Epithelial cell of prostate (primary cell): ENCODE results near the gene STRN4.
"Not testable (repeated sequence)": the region's sequence is repeated elsewhere in the genome, so short reads cannot be mapped to it uniquely, and the experiment has no call there.

Experiments used
- DNase-seq: peaks from one replicate; pipeline ENCODE4 v3.0.0-alpha.2; 2011; ENCODE audit warnings: low read depth, low spot score
- H3K27ac ChIP-seq: fragments of 450-650 bp; 2 replicates; pipeline ENCODE4 v1.5.1; 2017; ENCODE audit warnings: mild to moderate bottlenecking

The STRN4 gene, protein sequence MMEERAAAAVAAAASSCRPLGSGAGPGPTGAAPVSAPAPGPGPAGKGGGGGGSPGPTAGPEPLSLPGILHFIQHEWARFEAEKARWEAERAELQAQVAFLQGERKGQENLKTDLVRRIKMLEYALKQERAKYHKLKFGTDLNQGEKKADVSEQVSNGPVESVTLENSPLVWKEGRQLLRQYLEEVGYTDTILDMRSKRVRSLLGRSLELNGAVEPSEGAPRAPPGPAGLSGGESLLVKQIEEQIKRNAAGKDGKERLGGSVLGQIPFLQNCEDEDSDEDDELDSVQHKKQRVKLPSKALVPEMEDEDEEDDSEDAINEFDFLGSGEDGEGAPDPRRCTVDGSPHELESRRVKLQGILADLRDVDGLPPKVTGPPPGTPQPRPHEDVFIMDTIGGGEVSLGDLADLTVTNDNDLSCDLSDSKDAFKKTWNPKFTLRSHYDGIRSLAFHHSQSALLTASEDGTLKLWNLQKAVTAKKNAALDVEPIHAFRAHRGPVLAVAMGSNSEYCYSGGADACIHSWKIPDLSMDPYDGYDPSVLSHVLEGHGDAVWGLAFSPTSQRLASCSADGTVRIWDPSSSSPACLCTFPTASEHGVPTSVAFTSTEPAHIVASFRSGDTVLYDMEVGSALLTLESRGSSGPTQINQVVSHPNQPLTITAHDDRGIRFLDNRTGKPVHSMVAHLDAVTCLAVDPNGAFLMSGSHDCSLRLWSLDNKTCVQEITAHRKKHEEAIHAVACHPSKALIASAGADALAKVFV

DNA sequence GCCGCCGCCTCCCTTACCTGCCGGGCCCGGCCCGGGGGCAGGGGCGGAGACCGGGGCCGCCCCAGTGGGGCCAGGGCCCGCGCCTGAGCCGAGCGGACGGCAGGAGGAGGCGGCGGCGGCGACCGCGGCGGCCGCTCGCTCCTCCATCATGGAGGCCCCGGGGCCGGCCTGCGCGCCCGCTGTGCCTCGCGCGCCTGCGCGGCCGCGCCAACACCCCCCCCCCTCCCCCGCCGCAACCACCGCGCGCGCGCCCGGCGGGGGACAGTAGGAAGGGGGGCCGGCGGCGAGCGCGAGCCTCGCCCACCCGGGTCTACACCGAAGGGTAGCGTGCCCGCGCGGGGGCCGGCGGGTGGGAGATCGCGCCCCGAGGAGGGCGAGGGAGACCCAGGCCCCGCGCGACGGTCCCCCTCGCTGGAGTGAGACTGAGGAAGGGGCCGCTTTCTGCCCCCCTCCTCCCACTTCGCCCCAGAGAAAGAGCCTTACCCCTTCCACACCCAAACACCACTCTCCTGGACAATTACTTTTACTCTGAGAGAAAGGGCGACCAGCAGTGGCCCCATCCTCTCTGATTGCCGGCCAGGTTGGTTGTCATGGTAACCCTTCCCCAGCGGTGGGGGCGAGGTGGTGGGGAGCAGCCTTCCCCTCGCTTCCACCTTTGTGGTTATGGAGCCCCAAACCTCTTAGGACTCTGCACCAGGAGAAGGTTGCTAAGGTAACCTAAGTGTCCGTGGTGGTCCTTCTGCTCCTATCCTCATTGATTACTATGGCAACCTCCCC, at the start of gene STRN4:
Gene STRN4, minus strand, starts transcription at position 170 of the 777 bp plus-strand sequence. Its CDS starts 20 bp downstream, at position 150.
- no peak for DNase-seq
- H3K27ac ChIP-seq, result peak within 1 kb of the TSS; percentile 45

DNA sequence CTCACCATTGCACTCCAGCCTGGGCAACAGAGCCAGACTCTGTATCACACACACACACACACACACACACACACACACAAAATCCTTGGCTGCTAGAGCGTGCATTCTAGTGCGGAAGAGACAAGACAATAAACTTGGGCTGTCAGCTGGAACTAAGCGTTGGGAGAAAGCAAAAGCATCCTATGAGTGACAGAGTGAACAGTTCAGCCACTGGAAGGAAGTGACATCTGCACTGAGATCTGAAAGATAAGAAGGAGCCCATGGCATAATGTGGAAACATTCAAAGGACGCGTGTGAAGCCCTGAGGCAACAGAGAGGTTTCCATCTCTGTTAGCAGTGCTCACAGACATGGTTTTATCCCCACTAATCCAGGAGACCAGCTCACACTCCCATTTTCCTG, 45.7 kb upstream of the STRN4 start:
- no peak overlapping the region for H3K27ac ChIP-seq
- no peak for DNase-seq

DNA sequence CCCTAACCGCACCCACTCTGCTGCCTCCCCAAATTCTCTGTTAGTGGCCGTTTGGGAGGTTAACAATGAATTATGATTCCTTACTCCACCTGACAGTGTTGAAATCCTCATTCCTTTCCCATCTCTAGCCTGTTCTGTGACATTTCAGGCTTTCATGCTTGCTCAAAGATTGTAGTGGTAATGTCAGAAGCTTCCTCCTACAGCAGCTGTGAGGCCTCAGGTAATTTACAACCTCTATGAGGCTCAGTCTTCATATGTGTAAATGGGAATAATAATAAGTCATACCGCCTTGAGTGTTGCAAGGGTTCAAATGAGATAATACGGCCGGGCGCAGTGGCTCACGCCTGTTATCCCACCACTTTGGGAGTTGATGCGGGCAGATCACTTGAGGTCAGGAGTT, 43.1 kb upstream of the STRN4 start:
- H3K27ac ChIP-seq, result no peak overlapping the region

DNA sequence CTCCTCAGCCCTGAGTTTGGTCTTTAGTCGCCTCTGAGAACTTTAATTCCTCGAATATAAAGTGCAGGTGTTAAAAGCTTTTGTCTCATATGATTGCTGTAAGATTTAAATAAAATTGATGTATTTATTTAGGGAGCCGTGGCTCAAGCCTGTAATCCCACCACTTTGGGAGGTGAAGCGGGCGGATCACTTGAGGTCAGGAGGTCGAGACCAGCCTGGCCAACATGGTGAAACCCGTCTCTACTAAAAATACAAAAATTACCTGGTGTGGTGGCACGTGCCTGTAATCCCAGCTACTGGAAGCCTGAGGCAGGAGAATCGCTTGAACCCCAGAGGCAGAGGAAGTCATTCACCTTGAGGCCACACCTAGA, 42.7 kb upstream of the STRN4 start:
- no peak overlapping the region for H3K27ac ChIP-seq
- no peak for DNase-seq

More for the DNA sequence above, 43.1 kb upstream of the STRN4 start:
- DNase-seq, result no peak

DNA sequence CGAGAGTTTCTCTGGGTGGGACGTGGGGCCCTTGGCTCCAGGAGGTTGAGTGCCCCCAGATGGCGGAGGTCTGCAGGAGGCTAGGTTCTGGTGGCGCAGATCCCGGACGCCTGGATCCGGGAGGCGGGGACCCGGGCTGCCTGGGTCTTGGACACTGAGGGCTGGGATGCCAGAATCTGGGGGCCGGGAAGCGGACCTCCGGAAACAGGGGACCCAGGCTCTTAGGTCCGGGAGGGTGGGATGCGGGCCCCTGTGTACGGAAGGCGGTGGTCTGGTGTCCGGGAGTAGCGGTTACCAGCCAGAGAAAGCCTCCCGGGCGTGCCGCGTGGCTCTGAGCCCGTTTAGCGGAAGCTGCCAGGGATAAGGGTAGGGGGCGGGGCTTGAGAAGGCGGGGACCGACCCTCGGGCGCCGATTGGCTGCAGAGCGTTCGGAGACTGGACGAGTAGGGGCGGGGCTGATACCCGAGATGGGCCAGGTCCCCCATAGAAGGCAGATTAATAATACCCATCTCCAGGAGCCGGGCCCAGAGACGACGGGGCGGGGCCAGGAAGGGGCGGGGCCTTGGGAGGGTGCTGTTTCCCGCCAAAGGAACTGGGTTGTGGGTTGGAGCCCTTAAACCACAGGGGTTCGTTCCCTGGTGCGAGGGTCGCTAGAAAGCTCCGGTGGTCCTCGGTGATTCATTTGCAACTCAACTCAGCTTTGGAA, 42.2 kb upstream of the STRN4 start, which contains the start of gene SLC1A5:
Gene SLC1A5, minus strand, starts transcription at position 333 of the 706 bp plus-strand sequence. CDS start 629 bp downstream, outside the sequence.
- peak within 1 kb of the TSS; percentile 99 for H3K27ac ChIP-seq
- peak; percentile 69 for DNase-seq

DNA sequence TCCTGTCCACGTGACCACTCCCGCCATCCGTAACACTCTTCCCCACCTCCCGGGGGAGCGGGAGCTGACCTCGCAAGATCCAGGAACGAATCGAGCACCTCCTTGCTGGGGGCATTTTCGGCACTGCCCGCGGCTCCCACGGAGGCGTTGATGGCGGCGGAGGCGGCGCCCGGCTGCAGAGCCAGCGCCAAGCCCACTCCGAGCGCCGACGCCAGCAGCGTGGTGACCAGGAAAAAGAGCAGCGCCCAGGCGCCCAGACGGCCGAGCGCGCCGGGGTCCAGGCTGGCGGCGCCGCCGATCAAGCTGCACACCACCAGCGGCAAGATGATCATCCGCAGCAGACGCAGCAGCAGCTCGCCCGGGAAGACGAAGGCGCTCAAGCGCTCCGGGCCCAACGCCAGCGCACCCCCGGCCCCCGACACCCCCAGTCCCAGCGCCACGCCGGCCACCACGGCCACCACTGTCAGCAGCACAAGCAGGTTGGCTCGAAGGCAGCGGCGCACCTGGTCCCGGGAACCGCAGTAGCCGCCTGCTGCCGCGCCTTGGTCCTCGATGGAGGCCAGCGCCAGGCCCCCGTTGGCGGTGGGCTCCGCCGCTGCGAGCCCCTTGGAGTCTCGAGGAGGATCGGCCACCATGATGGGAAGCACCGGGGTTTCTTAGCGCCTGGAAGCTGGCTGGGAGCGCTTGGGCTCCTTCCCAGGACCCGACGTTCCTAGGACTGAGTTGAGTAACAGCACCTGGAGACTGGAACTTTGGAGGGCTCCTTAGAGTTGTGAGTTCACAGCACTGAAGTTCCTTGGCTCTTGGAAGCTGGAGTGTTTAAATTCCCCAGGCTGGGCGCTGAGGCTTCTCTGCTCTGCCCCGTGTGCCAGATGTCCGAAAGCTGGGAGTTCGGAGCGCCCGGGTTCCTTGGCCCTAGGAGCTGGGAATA, 41.3 kb upstream of the STRN4 start:
- peak overlapping the region; percentile 99 for H3K27ac ChIP-seq
- DNase-seq, result no peak

DNA sequence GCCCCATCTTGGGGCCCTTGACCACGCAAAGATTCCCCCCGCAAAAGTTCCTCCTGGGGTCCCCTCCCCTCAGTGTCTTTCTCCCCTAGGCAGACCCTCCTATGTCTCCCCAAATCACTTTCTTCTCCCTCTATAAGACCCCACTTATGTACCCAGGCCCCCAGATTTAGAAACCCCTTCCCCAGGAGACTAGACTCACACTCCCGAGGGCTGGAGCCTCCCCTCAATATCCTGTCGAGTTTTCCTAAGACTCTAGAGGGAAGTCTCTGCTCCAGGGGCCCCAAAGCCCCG, 40.7 kb upstream of the STRN4 start:
- H3K27ac ChIP-seq, result peak overlapping the region; percentile 99
- no peak for DNase-seq

DNA sequence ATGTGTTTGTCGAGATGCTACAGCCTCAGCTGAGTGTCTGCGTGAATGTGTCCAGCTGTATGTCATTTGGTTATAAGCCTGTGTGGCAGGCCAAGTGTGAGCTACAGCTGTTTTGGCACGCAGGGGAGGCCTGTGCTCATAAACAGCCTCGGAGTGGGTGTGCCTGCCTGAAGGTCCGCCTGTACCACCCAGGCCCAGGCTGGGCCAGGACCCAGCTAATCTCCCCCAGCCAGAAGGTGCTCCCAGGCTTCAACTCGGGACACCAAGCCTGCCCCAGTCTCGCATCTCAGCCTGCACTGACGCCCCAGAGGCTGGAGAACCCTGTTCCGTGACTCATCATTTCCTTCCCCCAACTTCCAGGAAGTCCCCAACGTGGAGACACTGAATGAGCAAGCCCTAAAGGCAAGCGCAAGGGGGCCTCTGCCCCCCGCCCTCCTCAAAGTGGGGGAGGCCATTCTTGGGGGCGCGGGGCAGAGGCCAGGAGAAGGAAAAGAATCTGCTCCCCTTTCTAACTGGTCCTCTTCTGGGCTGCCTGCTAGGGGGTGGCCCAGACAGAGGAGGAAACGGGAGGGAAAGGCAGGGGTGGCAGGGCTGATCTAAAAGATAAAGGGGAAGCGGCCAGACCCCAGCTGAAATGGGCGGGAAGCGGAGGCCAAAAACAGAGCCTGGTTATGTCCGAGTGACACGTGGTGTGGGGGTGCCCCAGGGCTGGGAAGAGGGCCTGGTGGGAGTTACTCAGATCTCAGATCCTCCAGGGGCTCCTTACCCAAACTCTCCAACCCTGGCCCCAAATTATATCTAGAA, 40.2 kb upstream of the STRN4 start:
- peak overlapping the region; percentile 99 for H3K27ac ChIP-seq
- DNase-seq, result peak; percentile 29

DNA sequence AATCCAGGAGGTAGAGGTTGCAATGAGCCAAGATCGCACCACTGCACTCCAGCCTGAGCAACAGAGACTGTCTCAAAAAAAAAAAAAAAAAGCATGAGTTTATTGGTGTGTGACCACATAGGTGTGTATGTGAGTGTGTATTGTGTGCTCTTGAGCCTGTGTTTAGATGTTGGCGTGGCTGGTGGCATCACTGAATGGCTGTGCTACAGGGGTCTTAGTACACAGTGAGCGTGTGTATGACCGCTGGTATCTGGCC, 39.7 kb upstream of the STRN4 start:
- peak overlapping the region; percentile 99 for H3K27ac ChIP-seq
- DNase-seq, result no peak

DNA sequence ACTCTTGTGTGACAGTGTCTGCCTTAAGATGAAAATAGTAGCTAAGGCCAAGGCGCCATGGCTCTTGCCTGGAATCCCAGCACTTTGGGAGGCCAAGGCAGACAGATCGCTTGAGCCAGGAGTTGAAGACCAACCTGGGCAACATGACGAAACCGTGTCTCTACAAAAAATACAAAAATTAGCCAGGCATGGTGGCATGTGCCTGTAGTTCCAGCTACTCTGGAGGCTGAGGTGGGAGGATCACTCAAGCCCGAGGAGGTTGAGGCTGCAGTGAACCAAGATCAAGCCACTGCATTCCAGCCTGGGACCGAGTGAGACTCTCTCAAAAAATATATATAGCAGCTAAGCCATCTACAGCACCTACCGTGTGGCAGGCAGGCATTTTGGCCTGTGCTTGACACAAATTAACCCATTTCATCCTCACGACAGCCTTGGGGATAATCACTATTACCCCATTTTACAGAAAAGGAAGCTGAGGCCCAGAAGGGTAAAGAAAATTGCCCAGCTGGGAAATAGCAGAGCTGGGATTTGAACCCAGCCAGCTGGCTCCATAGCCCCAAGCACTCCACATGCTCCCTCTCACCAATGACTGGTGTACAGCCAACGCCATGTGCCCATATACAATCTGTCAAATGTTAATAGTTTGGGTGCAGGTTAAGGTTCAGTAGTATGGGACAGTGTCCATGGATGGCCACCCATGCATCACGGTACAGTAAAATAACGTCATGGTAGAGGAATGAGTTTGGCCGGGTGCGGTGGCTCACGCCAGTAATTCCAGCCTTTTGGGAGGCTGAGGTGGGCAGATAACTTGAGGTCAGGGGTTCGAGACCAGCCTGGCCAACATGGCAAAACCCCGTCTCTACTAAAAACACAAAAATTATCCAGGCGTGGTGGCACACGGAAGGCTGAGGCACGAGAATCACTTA, 39.1 kb upstream of the STRN4 start:
- no peak for DNase-seq
- peak overlapping the region; percentile 99 for H3K27ac ChIP-seq

DNA sequence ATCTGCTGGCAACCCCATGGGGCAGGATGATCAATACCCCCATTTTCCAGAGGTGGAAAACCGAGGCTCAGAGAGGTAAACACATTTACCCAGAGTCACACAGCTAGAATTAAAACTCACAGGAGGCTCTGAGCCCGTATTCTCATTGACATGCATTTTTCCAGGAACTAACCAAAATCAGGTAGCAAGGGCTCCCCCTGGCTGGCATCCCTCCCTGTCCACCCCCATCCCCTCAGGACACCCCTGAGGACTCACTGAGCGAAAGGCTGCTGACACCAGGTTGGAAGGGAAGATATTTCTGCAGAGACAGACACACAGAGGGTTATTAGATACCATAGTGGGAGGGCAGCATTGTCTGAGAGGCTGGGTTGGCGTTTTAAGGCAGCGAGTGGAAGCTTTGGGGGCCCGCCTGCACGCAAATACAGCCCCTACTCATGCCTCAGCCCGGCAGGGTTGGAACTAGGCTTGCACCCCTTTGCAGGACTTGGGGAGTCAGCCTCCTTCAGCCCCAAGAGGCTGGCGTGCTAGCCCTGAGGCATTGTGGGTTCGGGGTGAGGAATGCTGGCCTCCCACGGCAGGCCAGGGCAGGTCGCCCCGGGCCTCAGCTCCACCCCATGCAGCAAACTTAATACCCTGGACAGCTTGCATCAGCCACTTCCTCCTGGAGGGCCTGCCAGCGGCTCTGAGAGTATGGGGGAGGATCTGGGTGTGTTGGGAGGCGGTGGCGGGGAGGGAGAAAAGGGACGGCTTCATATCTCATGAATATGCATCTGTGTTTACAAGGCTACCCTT, 38.2 kb upstream of the STRN4 start:
- H3K27ac ChIP-seq, result peak overlapping the region; percentile 99

DNA sequence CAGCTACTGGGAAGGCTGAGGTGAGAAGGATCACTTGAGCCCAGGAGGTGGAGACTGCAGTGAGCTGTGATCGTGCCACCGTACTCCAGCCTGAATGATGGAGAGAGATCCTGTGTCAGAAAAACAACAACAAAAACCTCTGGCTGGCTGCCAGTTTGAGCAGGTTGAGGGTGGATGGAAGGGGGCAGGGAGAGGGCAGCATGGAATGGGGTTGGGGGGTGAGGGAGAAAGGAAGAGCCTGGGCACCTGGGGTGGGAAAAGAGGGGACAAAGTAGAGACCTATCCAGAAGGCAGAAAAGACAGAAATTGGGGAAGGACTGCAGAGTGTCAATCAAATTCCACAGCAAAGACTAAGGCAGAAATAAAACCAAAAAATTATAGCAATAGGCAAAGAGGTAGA, 37.4 kb upstream of the STRN4 start:
- H3K27ac ChIP-seq, result peak overlapping the region; percentile 99
- DNase-seq, result no peak

More for the DNA sequence above, 38.2 kb upstream of the STRN4 start:
- DNase-seq, result peak; percentile 69

DNA sequence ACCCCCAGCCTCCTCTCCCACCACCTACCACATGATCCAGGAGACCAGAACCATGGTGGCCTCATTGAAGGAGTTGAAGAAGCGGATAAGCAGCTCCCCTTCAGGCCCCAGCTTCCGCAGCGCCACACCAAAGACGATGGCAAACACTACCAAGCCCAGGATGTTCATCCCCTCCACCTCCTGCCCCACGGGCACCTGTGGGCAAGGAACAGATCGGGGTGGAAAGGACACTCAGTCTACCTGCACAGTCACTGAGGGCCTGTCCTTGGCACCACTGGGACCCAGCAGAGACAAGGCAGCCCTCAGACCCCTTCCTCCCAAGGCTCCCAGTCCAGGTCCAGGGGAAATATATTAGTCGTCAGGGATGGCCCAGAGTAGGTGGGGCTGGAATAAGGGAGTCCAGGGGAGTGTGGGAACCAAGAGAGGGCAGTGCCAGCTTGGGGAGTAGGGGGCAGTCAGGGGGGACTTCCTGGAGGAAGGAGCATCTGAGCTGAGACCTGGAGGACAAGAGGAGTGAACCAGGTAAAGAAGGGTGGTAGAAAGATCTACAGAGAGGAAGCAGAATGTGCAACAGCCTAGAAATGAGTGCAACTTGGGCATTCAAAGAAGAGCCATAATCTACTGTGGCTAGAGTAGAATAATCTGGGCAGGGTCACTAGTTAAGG, 36.2 kb upstream of the STRN4 start:
- no peak for DNase-seq
- peak overlapping the region; percentile 99 for H3K27ac ChIP-seq

DNA sequence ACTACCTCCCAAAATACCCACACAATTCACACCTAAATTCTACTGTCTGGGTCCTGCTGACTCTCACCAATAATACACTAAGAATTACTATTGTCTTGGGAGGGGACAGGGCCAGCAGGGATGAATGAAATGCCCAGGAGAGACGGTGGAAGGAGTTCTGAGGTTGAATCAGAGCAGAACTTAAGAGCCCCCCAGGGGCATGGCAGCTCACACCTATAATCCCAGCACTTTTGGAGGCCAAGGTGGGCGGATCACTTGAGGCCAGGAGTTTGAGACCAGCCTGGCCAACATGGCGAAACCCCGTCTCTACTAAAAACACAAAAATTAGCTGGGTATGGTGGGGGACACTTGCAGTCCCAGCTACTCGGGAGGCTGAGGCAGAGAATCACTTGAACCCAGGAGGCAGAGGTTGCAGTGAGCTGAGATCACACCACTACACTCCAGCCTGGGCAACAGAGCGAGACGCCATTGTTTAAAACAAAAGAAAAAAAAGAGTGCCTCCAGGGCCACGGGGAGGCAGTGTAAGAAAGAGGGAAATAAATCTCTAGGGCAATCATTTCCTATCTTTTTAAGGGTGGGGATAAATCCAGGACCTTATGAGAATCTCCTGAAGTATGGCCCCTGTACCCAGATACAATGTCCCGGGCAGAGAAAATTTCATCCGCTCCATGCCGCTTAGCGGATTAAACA, 31.9 kb upstream of the STRN4 start:
- H3K27ac ChIP-seq, DNase-seq: not testable (repeated sequence)
